HEK293 (cell line): ENCODE data around the gene NUDT22.

Source experiments
- OVOL3 ChIP-seq: fragments of 450-650 bp; formaldehyde crosslinking; IDR thresholded peaks from 2 replicates; pipeline ENCODE4 v1.5.1; 2016; ENCODE audit warnings: missing biosample characterization, missing genetic modification characterization
- PRDM1 ChIP-seq: fragments of 450-650 bp; formaldehyde crosslinking; IDR thresholded peaks from 2 replicates; pipeline ENCODE4; 2016; ENCODE audit warnings: missing biosample characterization, missing genetic modification characterization
- SALL2 ChIP-seq: fragments of 450-650 bp; formaldehyde crosslinking; IDR thresholded peaks from 2 replicates; pipeline ENCODE4 v1.5.0; 2017; ENCODE audit warnings: missing biosample characterization, mild to moderate bottlenecking, missing genetic modification characterization, borderline replicate concordance
- SP3 ChIP-seq: fragments of 450-650 bp; formaldehyde crosslinking; IDR thresholded peaks from 2 replicates; pipeline ENCODE4 v1.5.1; 2016; ENCODE audit warnings: missing biosample characterization, missing genetic modification characterization
- ZBTB1 ChIP-seq: fragments of 450-650 bp; formaldehyde crosslinking; IDR thresholded peaks from 2 replicates; pipeline ENCODE4 v1.5.1; 2016; ENCODE audit warnings: missing biosample characterization, missing genetic modification characterization
- ZNF114 ChIP-seq: fragments of 450-650 bp; formaldehyde crosslinking; IDR thresholded peaks from 2 replicates; pipeline ENCODE4 v1.5.0; 2017; ENCODE audit warnings: missing biosample characterization, missing genetic modification characterization
- ZNF121 ChIP-seq: fragments of 450-650 bp; formaldehyde crosslinking; IDR thresholded peaks from 2 replicates; pipeline ENCODE4 v1.5.1; 2016; ENCODE audit warnings: missing biosample characterization, missing genetic modification characterization
- ZNF169 ChIP-seq: fragments of 450-650 bp; formaldehyde crosslinking; IDR thresholded peaks from 2 replicates; pipeline ENCODE4 v1.5.1; 2016; ENCODE audit warnings: missing biosample characterization, missing genetic modification characterization
- ZNF18 ChIP-seq: fragments of 450-650 bp; formaldehyde crosslinking; IDR thresholded peaks from 2 replicates; pipeline ENCODE4 v1.5.1; 2016; ENCODE audit warnings: missing biosample characterization, missing genetic modification characterization
- ZNF19 ChIP-seq: fragments of 450-650 bp; formaldehyde crosslinking; IDR thresholded peaks from 2 replicates; pipeline ENCODE4; 2016; ENCODE audit warnings: missing biosample characterization, missing genetic modification characterization, low read depth
- ZNF2 ChIP-seq: fragments of 450-650 bp; formaldehyde crosslinking; IDR thresholded peaks from 2 replicates; pipeline ENCODE4 v1.5.1; 2016; ENCODE audit warnings: missing biosample characterization, missing genetic modification characterization
- ZNF280C ChIP-seq: fragments of 450-650 bp; formaldehyde crosslinking; IDR thresholded peaks from 2 replicates; pipeline ENCODE4 v1.5.1; 2016; ENCODE audit warnings: missing biosample characterization, missing genetic modification characterization
- ZNF433 ChIP-seq: fragments of 450-650 bp; formaldehyde crosslinking; IDR thresholded peaks from 2 replicates; pipeline ENCODE4 v1.5.1; 2016; ENCODE audit warnings: missing biosample characterization, missing genetic modification characterization, low read depth
- ZNF488 ChIP-seq: fragments of 450-650 bp; formaldehyde crosslinking; IDR thresholded peaks from 2 replicates; pipeline ENCODE4 v1.5.1; 2016; ENCODE audit warnings: missing biosample characterization, missing genetic modification characterization
- ZNF514 ChIP-seq: fragments of 450-650 bp; formaldehyde crosslinking; IDR thresholded peaks from 2 replicates; pipeline ENCODE4 v1.5.1; 2016; ENCODE audit warnings: missing biosample characterization, missing genetic modification characterization
- ZNF529 ChIP-seq: fragments of 450-650 bp; formaldehyde crosslinking; IDR thresholded peaks from 2 replicates; pipeline ENCODE4 v1.5.1; 2017; ENCODE audit warnings: missing genetic modification characterization, missing biosample characterization; ENCODE audit not compliant: insufficient replicate concordance
- ZNF548 ChIP-seq: fragments of 450-650 bp; formaldehyde crosslinking; IDR thresholded peaks from 2 replicates; pipeline ENCODE4 v1.5.1; 2016; ENCODE audit warnings: missing biosample characterization, missing genetic modification characterization
- ZNF558 ChIP-seq: fragments of 450-650 bp; formaldehyde crosslinking; IDR thresholded peaks from 2 replicates; pipeline ENCODE4 v1.5.1; 2016; ENCODE audit warnings: missing biosample characterization, missing genetic modification characterization
- ZNF704 ChIP-seq: fragments of 450-650 bp; formaldehyde crosslinking; IDR thresholded peaks from 2 replicates; pipeline ENCODE4 v1.5.1; 2016; ENCODE audit warnings: missing biosample characterization, missing genetic modification characterization
- ZNF707 ChIP-seq: fragments of 450-650 bp; formaldehyde crosslinking; IDR thresholded peaks from 2 replicates; pipeline ENCODE4 v1.5.1; 2016; ENCODE audit warnings: missing biosample characterization, missing genetic modification characterization
- ZNF843 ChIP-seq: fragments of 450-650 bp; formaldehyde crosslinking; IDR thresholded peaks from 2 replicates; pipeline ENCODE4 v1.5.1; 2016; ENCODE audit warnings: missing biosample characterization, missing genetic modification characterization
- ZSCAN23 ChIP-seq: fragments of 450-650 bp; formaldehyde crosslinking; IDR thresholded peaks from 2 replicates; pipeline ENCODE4 v1.5.1; 2016; ENCODE audit warnings: missing biosample characterization, missing genetic modification characterization
- TF ChIP-seq, protein P1 (sequence below): fragments of 450-650 bp; formaldehyde crosslinking; IDR thresholded peaks from 2 replicates; pipeline ENCODE4 v1.5.1; 2017; ENCODE audit warnings: missing biosample characterization, missing genetic modification characterization
- TF ChIP-seq, protein P2 (sequence below): fragments of 450-650 bp; formaldehyde crosslinking; IDR thresholded peaks from 2 replicates; pipeline ENCODE4 v1.5.1; 2016; ENCODE audit warnings: missing biosample characterization, missing genetic modification characterization
- TF ChIP-seq, protein P3 (sequence below): fragments of 450-650 bp; IDR thresholded peaks from 2 replicates; pipeline ENCODE4 v1.5.1; 2018; ENCODE audit warnings: missing biosample characterization, missing genetic modification characterization
- TF ChIP-seq, protein P4 (sequence below): fragments of 450-650 bp; formaldehyde crosslinking; IDR thresholded peaks from 2 replicates; pipeline ENCODE4 v1.5.1; 2016; ENCODE audit warnings: missing biosample characterization, missing genetic modification characterization
- TF ChIP-seq, protein P5 (sequence below): fragments of 450-650 bp; formaldehyde crosslinking; IDR thresholded peaks from 2 replicates; pipeline ENCODE4 v1.5.1; 2017; ENCODE audit warnings: missing biosample characterization, missing genetic modification characterization

Gene NUDT22

GRCh38 chr11:64225608-64226506 is at the start of gene NUDT22, which contains the start of gene TRPT1 (continued):
- TF ChIP-seq ZNF548 (tag by site-specific recombination) (no peak), ZNF169 (tag by site-specific recombination) (no peak), ZNF280C (tag by site-specific recombination) (no peak), SP3 (peak; percentile 69), ZNF529 (tag by site-specific recombination) (no peak), OVOL3 (tag by site-specific recombination) (no peak), ZNF843 (tag by site-specific recombination) (no peak), ZNF114 (tag by site-specific recombination) (no peak), ZNF2 (tag by site-specific recombination) (no peak), ZNF433 (tag by site-specific recombination) (no peak), ZNF488 (tag by site-specific recombination) (no peak), ZNF18 (no peak), ZNF121 (no peak), ZNF558 (tag by site-specific recombination) (no peak), SALL2 (no peak), ZNF707 (tag by site-specific recombination) (no peak), ZBTB1 (tag by site-specific recombination) (no peak), ZNF514 (no peak), PRDM1 (tag by site-specific recombination) (no peak), ZSCAN23 (tag by site-specific recombination) (no peak), ZNF19 (tag by site-specific recombination) (no peak), ZNF704 (tag by site-specific recombination) (no peak)
- TF ChIP-seq, protein P1, sequence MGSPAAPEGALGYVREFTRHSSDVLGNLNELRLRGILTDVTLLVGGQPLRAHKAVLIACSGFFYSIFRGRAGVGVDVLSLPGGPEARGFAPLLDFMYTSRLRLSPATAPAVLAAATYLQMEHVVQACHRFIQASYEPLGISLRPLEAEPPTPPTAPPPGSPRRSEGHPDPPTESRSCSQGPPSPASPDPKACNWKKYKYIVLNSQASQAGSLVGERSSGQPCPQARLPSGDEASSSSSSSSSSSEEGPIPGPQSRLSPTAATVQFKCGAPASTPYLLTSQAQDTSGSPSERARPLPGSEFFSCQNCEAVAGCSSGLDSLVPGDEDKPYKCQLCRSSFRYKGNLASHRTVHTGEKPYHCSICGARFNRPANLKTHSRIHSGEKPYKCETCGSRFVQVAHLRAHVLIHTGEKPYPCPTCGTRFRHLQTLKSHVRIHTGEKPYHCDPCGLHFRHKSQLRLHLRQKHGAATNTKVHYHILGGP (tag by site-specific recombination): no peak
- TF ChIP-seq, protein P2, sequence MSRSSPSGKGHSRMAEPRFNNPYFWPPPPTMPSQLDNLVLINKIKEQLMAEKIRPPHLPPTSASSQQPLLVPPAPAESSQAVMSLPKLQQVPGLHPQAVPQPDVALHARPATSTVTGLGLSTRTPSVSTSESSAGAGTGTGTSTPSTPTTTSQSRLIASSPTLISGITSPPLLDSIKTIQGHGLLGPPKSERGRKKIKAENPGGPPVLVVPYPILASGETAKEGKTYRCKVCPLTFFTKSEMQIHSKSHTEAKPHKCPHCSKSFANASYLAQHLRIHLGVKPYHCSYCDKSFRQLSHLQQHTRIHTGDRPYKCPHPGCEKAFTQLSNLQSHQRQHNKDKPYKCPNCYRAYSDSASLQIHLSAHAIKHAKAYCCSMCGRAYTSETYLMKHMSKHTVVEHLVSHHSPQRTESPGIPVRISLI (tag by site-specific recombination): no peak
- TF ChIP-seq, protein P3, sequence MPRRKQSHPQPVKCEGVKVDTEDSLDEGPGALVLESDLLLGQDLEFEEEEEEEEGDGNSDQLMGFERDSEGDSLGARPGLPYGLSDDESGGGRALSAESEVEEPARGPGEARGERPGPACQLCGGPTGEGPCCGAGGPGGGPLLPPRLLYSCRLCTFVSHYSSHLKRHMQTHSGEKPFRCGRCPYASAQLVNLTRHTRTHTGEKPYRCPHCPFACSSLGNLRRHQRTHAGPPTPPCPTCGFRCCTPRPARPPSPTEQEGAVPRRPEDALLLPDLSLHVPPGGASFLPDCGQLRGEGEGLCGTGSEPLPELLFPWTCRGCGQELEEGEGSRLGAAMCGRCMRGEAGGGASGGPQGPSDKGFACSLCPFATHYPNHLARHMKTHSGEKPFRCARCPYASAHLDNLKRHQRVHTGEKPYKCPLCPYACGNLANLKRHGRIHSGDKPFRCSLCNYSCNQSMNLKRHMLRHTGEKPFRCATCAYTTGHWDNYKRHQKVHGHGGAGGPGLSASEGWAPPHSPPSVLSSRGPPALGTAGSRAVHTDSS (tag by site-specific recombination): no peak
- TF ChIP-seq, protein P4, sequence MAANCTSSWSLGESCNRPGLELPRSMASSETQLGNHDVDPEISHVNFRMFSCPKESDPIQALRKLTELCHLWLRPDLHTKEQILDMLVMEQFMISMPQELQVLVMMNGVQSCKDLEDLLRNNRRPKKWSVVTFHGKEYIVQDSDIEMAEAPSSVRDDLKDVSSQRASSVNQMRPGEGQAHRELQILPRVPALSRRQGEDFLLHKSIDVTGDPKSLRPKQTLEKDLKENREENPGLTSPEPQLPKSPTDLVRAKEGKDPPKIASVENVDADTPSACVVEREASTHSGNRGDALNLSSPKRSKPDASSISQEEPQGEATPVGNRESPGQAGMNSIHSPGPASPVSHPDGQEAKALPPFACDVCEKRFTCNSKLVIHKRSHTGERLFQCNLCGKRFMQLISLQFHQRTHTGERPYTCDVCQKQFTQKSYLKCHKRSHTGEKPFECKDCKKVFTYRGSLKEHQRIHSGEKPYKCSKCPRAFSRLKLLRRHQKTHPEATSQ (tag by site-specific recombination): no peak
- TF ChIP-seq, protein P5, sequence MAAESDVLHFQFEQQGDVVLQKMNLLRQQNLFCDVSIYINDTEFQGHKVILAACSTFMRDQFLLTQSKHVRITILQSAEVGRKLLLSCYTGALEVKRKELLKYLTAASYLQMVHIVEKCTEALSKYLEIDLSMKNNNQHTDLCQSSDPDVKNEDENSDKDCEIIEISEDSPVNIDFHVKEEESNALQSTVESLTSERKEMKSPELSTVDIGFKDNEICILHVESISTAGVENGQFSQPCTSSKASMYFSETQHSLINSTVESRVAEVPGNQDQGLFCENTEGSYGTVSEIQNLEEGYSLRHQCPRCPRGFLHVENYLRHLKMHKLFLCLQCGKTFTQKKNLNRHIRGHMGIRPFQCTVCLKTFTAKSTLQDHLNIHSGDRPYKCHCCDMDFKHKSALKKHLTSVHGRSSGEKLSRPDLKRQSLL (tag by site-specific recombination): no peak
